A673 (cell line): ENCODE measurements around the gene RNASEL. TPM values are rescaled to one million over a fixed set of nuclear protein-coding genes. Genes with fewer than 3 reads are reported as not detected.
"Not testable (repeated sequence)": the region's sequence is repeated elsewhere in the genome, so short reads cannot be mapped to it uniquely, and the experiment has no call there.

Experiments used
- BruUV-seq: library from RNA; stranded (reverse); fragments of 400-500 nt; replicated peaks from 2 replicates; lab custom pipeline; 2021; lab: Mats Ljungman, UMichigan
- CTCF ChIA-PET: fragments of 300-600 bp; sonication (Branson Sonifier 250); formaldehyde crosslinking; loops from one replicate; lab custom pipeline; 2022; ENCODE audit warnings: antibody characterized with exemption; lab: Charles Lee
- POLR2A ChIA-PET: fragments of 300-600 bp; sonication (Branson Sonifier 250); formaldehyde crosslinking; loops from one replicate; lab custom pipeline; 2022; ENCODE audit warnings: antibody characterized with exemption; ENCODE audit not compliant: low non-redundant PET; lab: Charles Lee
- DNase-seq: peaks from one replicate; pipeline ENCODE4 v3.0.0-alpha.2; 2015; ENCODE audit warnings: low spot score
- H3K27ac ChIP-seq: fragments of 200-600 bp; sonication (generic); 2 replicates; pipeline ENCODE4 v1.5.1; 2016; ENCODE audit warnings: mixed run types, low read depth, mild to moderate bottlenecking, mixed read lengths, antibody characterized with exemption, low read length; ENCODE audit not compliant: poor library complexity, severe bottlenecking
- H3K27me3 ChIP-seq: fragments of 200-600 bp; sonication (generic); replicated peaks from 2 replicates; pipeline ENCODE4 v1.6.1; 2017; ENCODE audit warnings: mixed run types, low read depth, mild to moderate bottlenecking, mixed read lengths, antibody characterized with exemption, low read length; ENCODE audit not compliant: insufficient read depth, poor library complexity
- H3K36me3 ChIP-seq: fragments of 200-600 bp; sonication (generic); 2 replicates; pipeline ENCODE4 v1.6.1; 2016; ENCODE audit warnings: mixed run types, mild to moderate bottlenecking, mixed read lengths, antibody characterized with exemption, low read length; ENCODE audit not compliant: insufficient read depth, poor library complexity, severe bottlenecking
- H3K4me1 ChIP-seq: fragments of 200-600 bp; sonication (generic); 2 replicates; pipeline ENCODE4 v1.6.1; 2017; ENCODE audit warnings: mixed run types, mild to moderate bottlenecking, mixed read lengths, antibody characterized with exemption, low read length; ENCODE audit not compliant: insufficient read depth, poor library complexity, severe bottlenecking
- H3K4me3 ChIP-seq: fragments of 200-600 bp; sonication (generic); 2 replicates; pipeline ENCODE4 v1.5.1; 2016; ENCODE audit warnings: low read depth, mixed run types, mild to moderate bottlenecking, mixed read lengths, low read length; ENCODE audit not compliant: poor library complexity, severe bottlenecking
- H3K9me3 ChIP-seq: fragments of 200-600 bp; sonication (generic); 2 replicates; pipeline ENCODE4 v1.6.1; 2016; ENCODE audit warnings: mixed run types, low read depth, mild to moderate bottlenecking, mixed read lengths, antibody characterized with exemption, low read length; ENCODE audit not compliant: poor library complexity, severe bottlenecking
- CTCF ChIP-seq: fragments of 300-800, 200-600 bp; sonication (generic); conservative IDR thresholded peaks from 2 replicates; pipeline ENCODE4 v1.5.1; 2017; ENCODE audit warnings: low read depth, mild to moderate bottlenecking, antibody characterized with exemption, low read length, moderate library complexity, mixed read lengths
- EZH2 ChIP-seq: fragments of 200-600 bp; sonication (generic); IDR thresholded peaks from 2 replicates; pipeline ENCODE4 v1.6.1; 2017; ENCODE audit warnings: borderline replicate concordance, low read depth, mild to moderate bottlenecking, mixed read lengths, antibody characterized with exemption, low read length; ENCODE audit not compliant: poor library complexity, severe bottlenecking
- intact Hi-C: fragments of 100-400 bp; cut with micrococcal nuclease; formaldehyde crosslinking; loops from one replicate; pipeline ENCODE4 v1.10.0; 2022; ENCODE audit not compliant: unreplicated experiment
- total RNA-seq: library from RNA; stranded (reverse); gene quantifications from 2 replicates; pipeline ENCODE4 v1.2.3, GENCODE V29; 2021

Gene RNASEL
- total RNA-seq, 1 experiment from 2014 or later = 3.2 TPM

DNA sequence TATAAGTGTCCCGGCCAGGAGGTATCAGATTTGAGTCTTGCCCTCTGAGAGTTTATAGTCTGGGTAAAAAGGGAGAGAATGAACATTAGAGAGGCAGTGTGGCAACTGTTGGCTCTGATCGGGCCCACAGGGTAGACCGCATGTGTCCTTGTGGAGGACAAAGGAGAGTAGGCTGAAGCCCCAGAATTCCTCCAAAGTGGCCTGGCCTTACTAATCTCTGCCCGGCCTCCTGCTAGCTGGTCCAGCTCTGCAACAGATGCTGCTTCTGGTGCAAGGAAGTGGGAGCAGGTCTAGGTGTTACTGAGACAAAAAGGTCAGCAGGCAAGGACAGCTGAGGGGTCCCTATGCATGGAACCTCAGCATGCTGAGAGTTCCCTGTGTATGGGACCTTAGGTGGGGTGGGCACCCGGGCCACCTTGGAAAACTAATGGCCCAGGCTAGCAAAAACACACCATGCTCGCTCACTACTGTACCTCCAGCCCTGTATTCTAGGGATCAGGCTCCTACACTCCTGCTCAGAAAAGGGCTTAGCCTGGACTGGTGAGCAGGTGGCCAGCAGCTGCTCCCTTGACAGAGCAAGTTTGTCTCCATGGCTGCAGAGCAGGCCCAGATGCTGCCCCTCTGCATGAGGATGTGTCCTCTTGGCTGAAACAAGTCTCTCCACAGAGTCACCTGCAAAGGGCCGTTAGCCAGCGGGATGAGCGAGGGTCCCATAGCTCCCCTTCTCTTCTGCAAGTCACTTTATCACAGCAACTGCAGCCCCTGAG, 45.4 kb upstream of the RNASEL start:
- H3K4me3 ChIP-seq = no peak overlapping the region
- no peak for DNase-seq
- no peaks in the 10 kb centered on the region for H3K9me3 ChIP-seq
- ChIA-PET POLR2A (no interaction called here), CTCF (no interaction called here)
- peaks cover 13% of the 10 kb centered on the region for H3K4me1 ChIP-seq
- BruUV-seq = no TSS peak
- intact Hi-C loops = no loop called here
- no peak overlapping the region for H3K27ac ChIP-seq
- no peaks in the 10 kb centered on the region for H3K36me3 ChIP-seq
- TF ChIP-seq CTCF = no peak
- TF ChIP-seq EZH2 = no peak
- H3K27me3 ChIP-seq = no peaks in the 10 kb centered on the region

GRCh38 chr1:182633657-182634281, 44.7 kb upstream of the RNASEL start:
- Histone ChIP-seq H3K9me3 (no peaks in the 10 kb centered on the region), H3K4me3 (no peak overlapping the region), H3K27me3 (no peaks in the 10 kb centered on the region), H3K36me3 (no peaks in the 10 kb centered on the region), H3K27ac (no peak overlapping the region), H3K4me1 (peaks cover 15% of the 10 kb centered on the region)
- no peak for DNase-seq
- TF ChIP-seq EZH2 (no peak), CTCF (no peak)
- ChIA-PET POLR2A (no interaction called here), CTCF (no interaction called here)
- intact Hi-C loops = no loop called here
- BruUV-seq = no TSS peak

DNA sequence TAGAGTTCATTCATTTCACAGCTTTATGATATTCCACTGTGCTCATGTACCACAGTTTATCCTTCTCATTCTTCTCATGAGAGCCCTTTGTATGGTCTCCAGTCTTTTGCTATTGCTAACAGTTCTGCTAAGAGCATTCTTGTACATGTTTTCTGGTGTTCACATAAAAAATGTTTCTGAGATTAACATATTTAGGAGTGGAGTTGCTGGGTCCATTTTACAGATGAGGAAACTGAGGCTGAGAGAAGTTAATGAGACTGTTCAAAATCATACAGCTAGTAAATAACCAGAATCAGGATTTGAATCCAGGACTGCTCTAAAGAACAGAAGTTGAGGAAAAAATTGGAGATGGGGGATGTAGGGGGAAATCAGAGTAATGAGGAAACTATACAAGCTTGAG, 44.0 kb upstream of the RNASEL start:
- H3K36me3 ChIP-seq = no peaks in the 10 kb centered on the region
- intact Hi-C loops = no loop called here
- no TSS peak for BruUV-seq
- H3K4me1 ChIP-seq = peaks cover 15% of the 10 kb centered on the region
- no peak overlapping the region for H3K27ac ChIP-seq
- no peaks in the 10 kb centered on the region for H3K27me3 ChIP-seq
- TF ChIP-seq EZH2 = no peak
- TF ChIP-seq CTCF = no peak
- DNase-seq = no peak
- H3K9me3 ChIP-seq = no peaks in the 10 kb centered on the region
- POLR2A ChIA-PET = interaction anchor here (0.6 kb wide), 1 partner anchor 42 kb away, joined by 4 read pairs; no protein-coding TSS in a partner anchor
- CTCF ChIA-PET = no interaction called here
- no peak overlapping the region for H3K4me3 ChIP-seq

DNA sequence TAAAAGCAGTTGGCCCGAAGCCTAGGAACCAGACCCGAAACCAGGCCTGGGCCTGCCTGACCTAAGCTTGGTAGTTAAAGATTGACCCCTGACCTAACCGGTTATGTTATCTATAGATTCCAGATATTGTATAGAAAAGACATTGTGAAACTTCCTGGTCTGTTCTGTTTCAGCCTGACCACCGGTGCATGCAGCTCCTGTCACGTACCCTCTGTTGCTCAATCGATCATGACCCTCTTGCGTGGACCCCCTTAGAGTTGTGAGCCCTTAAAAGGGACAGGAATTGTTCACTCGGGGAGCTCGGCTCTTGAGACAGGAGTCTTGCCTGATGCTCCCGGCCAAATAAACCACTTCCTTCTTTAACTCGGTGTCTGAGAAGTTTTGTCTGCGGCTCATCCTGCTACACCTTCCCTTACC, 43.4 kb upstream of the RNASEL start:
- H3K27me3 ChIP-seq, CTCF ChIA-PET, BruUV-seq, DNase-seq, H3K36me3 ChIP-seq, H3K9me3 ChIP-seq, H3K27ac ChIP-seq, intact Hi-C loops, H3K4me3 ChIP-seq: not testable (repeated sequence)
- POLR2A ChIA-PET = interaction anchor here (0.6 kb wide), 1 partner anchor 41 kb away, joined by 4 read pairs; no protein-coding TSS in a partner anchor
- H3K4me1 ChIP-seq = peaks cover 15% of the 10 kb centered on the region
